K562 (cell line): ENCODE measurements around the gene CLCN6. TPM values are rescaled to one million over a fixed set of nuclear protein-coding genes. Genes with fewer than 3 reads are reported as not detected.

Experiments
- E2F6 ChIP-seq, 2 experiments: IDR thresholded peaks; 2 replicates each; pipeline ENCODE4 v1.6.1; 2011; ENCODE audit warnings: borderline replicate concordance in 1 of 2, control low read depth in 1 of 2, low read depth in 1 of 2, low read length in 1 of 2, mild to moderate bottlenecking in 1 of 2, mixed read lengths in 1 of 2, moderate library complexity in 1 of 2; ENCODE audit not compliant: insufficient read depth in 1 of 2, insufficient read length in 1 of 2, poor library complexity in 1 of 2, severe bottlenecking in 1 of 2; ENCODE audit errors: extremely low read depth in 1 of 2
- MIER1 ChIP-seq: fragments of 450-650 bp; IDR thresholded peaks from 2 replicates; pipeline ENCODE4 v1.6.1; 2016; ENCODE audit warnings: antibody characterized with exemption, mild to moderate bottlenecking, low read depth
- TAF9B ChIP-seq: fragments of 450-650 bp; IDR thresholded peaks from 2 replicates; pipeline ENCODE4 v1.6.1; 2018; ENCODE audit warnings: mild to moderate bottlenecking; ENCODE audit not compliant: partially characterized antibody
- polyA plus RNA-seq, 8 experiments: library from polyadenylated mRNA; depleted of rRNA in 4 of 8; stranded (reverse) in 5 of 8; unstranded in 3 of 8; fragments of >200 nt; fragmentation: Nextera tagmentation in 2 of 8; fragmentation: Illumina TruSeq in 1 of 8; extraction: Ambion mirVana in 2 of 8; extraction: Trizol in 1 of 8; gene quantifications; 2 replicates each; pipeline versions ENCODE4 v1.2.1 to v1.2.3, GENCODE V29; 2011 to 2014; ENCODE audit warnings: inconsistent platforms in 1 of 8, missing spikeins in 1 of 8
- total RNA-seq, 7 experiments: library from RNA; depleted of rRNA in 6 of 7; stranded (reverse); fragments of >200 nt in 6 of 7; fragmentation: Illumina TruSeq in 2 of 7; extraction: Trizol in 2 of 7; gene quantifications; 2 replicates each; pipeline versions ENCODE4 v1.2.1 to v1.2.3, GENCODE V29; 2011 to 2021; ENCODE audit warnings: low replicate concordance in 1 of 7
- TF ChIP-seq, protein P1 (sequence below): fragments of 450-650 bp; IDR thresholded peaks from 2 replicates; pipeline ENCODE4 v1.6.1; 2016; ENCODE audit warnings: low read depth

CLCN6 gene
- total and polyA plus RNA-seq, 9 of the 15 experiments (the other 6 are each of a cell fraction or from before 2014, with no cell fraction given): 2.0 to 21.8 (median 13.6) TPM

DNA sequence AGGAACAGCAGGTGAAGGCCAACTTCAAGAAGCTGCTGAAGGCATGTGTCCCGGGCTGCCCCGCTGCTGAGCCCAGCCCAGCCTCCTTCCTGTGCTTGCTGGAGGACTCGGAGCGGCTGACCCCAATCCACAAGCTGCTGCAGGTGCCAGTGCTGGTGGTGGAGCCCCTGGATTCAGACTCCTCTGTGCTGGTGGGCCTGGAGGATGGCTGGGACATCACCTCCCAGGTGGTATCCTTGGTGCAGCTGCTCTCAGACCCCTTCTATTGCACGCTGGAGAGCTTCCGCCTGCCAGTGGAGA lies 72.8 kb downstream of the CLCN6 start (continued):
- TF ChIP-seq, protein P1, sequence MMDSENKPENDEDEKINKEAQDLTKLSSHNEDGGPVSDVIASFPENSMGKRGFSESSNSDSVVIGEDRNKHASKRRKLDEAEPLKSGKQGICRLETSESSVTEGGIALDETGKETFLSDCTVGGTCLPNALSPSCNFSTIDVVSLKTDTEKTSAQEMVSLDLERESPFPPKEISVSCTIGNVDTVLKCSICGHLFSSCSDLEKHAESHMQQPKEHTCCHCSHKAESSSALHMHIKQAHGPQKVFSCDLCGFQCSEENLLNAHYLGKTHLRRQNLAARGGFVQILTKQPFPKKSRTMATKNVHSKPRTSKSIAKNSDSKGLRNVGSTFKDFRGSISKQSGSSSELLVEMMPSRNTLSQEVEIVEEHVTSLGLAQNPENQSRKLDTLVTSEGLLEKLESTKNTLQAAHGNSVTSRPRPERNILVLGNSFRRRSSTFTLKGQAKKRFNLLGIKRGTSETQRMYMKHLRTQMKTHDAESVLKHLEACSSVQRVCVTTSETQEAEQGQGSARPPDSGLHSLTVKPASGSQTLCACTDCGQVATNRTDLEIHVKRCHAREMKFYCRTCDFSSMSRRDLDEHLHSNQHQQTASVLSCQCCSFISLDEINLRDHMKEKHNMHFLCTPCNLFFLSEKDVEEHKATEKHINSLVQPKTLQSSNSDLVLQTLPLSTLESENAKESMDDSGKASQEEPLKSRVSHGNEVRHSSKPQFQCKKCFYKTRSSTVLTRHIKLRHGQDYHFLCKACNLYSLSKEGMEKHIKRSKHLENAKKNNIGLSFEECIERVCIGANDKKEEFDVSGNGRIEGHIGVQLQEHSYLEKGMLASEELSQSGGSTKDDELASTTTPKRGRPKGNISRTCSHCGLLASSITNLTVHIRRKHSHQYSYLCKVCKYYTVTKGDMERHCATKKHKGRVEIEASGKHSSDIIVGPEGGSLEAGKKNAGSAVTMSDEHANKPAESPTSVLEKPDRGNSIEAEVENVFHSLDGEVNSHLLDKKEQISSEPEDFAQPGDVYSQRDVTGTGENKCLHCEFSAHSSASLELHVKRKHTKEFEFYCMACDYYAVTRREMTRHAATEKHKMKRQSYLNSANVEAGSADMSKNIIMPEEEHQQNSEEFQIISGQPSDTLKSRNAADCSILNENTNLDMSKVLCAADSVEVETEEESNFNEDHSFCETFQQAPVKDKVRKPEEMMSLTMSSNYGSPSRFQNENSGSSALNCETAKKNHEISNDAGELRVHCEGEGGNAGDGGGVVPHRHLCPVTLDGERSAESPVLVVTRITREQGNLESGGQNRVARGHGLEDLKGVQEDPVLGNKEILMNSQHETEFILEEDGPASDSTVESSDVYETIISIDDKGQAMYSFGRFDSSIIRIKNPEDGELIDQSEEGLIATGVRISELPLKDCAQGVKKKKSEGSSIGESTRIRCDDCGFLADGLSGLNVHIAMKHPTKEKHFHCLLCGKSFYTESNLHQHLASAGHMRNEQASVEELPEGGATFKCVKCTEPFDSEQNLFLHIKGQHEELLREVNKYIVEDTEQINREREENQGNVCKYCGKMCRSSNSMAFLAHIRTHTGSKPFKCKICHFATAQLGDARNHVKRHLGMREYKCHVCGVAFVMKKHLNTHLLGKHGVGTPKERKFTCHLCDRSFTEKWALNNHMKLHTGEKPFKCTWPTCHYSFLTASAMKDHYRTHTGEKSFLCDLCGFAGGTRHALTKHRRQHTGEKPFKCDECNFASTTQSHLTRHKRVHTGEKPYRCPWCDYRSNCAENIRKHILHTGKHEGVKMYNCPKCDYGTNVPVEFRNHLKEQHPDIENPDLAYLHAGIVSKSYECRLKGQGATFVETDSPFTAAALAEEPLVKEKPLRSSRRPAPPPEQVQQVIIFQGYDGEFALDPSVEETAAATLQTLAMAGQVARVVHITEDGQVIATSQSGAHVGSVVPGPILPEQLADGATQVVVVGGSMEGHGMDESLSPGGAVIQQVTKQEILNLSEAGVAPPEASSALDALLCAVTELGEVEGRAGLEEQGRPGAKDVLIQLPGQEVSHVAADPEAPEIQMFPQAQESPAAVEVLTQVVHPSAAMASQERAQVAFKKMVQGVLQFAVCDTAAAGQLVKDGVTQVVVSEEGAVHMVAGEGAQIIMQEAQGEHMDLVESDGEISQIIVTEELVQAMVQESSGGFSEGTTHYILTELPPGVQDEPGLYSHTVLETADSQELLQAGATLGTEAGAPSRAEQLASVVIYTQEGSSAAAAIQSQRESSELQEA: no peak
- TF ChIP-seq TAF9B: no peak
- TF ChIP-seq E2F6 (IDR thresholded peaks at IDR 0.05; ENCODE audit: borderline replicate concordance in 1 of 2, extremely low read depth in 1 of 2, insufficient read depth in 1 of 2, insufficient read length in 1 of 2, low read depth in 1 of 2, low read length in 1 of 2, poor library complexity in 1 of 2, severe bottlenecking in 1 of 2): no peak
- TF ChIP-seq MIER1: no peak
